AG09309 (cell line): ENCODE data around the gene PPFIBP2.

Experiments
- DNase-seq: peaks from one replicate; pipeline ENCODE4 v3.0.0-alpha.2; 2010; ENCODE audit warnings: low read depth
- H3K4me3 ChIP-seq: 2 replicates; pipeline ENCODE4 v1.5.1; 2011; ENCODE audit warnings: mild to moderate bottlenecking, low read depth, low read length, moderate library complexity; ENCODE audit not compliant: control insufficient read depth
- TF ChIP-seq, protein P1 (sequence below): IDR thresholded peaks from 2 replicates; pipeline ENCODE4 v1.5.1; 2011; ENCODE audit warnings: mild to moderate bottlenecking, low read depth, low read length, inconsistent platforms; ENCODE audit not compliant: insufficient read depth, control insufficient read depth; ENCODE audit errors: missing control alignments

PPFIBP2 gene

DNA sequence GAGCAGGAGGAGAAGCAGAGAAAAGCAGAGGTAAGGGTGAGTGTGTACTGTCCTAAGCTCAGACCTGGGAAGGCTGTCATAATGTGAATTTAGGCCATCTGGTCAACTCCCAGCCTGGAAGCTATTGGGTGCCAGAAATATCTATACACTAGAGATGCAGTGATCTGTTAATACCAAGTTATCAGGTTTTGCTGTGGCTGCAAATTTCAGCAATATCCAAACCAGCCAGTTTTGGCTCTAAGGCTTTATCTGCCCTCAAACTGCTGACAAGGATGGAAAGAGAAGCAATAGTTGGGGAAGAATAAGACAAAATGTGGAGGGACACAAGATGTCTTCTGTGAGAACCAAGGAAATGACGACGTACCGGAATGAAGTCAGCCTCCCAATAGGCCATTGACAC, 96.6 kb downstream of the PPFIBP2 start:
- TF ChIP-seq, protein P1, sequence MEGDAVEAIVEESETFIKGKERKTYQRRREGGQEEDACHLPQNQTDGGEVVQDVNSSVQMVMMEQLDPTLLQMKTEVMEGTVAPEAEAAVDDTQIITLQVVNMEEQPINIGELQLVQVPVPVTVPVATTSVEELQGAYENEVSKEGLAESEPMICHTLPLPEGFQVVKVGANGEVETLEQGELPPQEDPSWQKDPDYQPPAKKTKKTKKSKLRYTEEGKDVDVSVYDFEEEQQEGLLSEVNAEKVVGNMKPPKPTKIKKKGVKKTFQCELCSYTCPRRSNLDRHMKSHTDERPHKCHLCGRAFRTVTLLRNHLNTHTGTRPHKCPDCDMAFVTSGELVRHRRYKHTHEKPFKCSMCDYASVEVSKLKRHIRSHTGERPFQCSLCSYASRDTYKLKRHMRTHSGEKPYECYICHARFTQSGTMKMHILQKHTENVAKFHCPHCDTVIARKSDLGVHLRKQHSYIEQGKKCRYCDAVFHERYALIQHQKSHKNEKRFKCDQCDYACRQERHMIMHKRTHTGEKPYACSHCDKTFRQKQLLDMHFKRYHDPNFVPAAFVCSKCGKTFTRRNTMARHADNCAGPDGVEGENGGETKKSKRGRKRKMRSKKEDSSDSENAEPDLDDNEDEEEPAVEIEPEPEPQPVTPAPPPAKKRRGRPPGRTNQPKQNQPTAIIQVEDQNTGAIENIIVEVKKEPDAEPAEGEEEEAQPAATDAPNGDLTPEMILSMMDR: no peak
- DNase-seq: no peak
- H3K4me3 ChIP-seq: no peak overlapping the region

GRCh38 chr11:7611411-7611810, 97.6 kb downstream of the PPFIBP2 start:
- TF ChIP-seq, protein P1: no peak
- no peak overlapping the region for H3K4me3 ChIP-seq
- no peak for DNase-seq

- no peak for DNase-seq
- TF ChIP-seq, protein P1: no peak
- H3K4me3 ChIP-seq: no peak overlapping the region
Observed at GRCh38 chr11:7612056-7612660, 98.4 kb downstream of the PPFIBP2 start.

DNA sequence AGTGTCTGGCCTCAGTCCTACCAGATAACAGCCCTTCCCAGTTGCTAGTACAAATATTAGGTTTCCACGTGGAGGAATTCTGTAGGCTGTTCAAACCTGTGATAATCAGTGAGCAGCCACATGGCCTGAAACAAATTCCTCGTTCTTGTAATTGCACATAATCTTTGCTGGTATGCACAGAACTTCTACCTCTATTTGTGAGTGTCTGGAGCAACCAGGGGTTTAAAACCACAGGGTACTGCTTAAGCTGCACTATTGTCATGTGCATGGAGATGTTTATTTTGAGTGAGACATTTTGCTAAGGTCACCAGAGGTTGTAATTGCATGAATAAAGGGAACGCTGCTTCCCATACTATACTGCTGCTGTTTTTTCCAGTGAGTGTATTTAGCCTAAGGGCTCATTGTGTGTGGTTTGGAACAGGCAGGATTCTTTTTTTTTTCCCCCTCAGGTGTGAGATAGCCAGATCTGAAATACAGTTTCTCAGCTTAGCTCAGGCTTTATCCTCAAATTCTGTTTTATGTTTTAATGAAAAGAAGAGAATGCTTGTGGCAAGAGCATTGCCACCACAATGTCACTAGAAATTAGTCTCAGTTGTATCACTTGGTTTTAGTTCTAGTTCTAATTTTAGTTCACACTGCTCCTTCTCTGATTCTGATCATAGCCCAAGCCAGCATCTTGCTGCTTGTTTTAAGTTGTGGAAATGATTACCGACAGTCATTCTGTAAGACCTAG, 99.0 kb downstream of the PPFIBP2 start:
- no peak for DNase-seq
- TF ChIP-seq, protein P1: no peak

GRCh38 chr11:7613394-7613720, 99.6 kb downstream of the PPFIBP2 start:
- TF ChIP-seq, protein P1: no peak
- no peak overlapping the region for H3K4me3 ChIP-seq
- no peak for DNase-seq

More for the DNA sequence above, 99.0 kb downstream of the PPFIBP2 start:
- no peak overlapping the region for H3K4me3 ChIP-seq

DNA sequence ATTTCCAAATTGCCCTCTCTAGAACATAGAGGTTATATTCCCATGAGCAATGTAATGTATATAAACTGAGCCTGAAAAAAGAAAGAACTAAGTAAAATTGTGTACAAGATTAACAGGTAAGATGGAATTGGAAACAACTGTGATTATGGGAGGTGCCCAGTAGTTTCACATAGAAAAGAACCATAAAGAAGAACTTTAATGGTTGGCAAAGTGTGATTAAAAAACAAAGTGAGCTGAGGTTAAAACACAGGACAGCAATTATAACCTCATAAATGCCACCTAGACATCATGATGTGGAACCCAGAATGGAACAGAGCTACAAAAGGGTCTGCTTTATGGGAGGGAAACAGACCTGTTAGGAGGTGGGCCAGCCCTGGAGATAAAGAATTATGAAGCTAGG, 100.9 kb downstream of the PPFIBP2 start:
- H3K4me3 ChIP-seq: no peak overlapping the region
- TF ChIP-seq, protein P1: no peak
- DNase-seq: no peak
